ENCODE results near the gene SH2D6.
"Not testable (repeated sequence)": the region's sequence is repeated elsewhere in the genome, so short reads cannot be mapped to it uniquely, and the experiment has no call there.

Gene SH2D6

GRCh38 chr2:85481818-85482777 lies 63.6 kb downstream of the SH2D6 start:
- ChIA-PET CTCF (no interaction called here), POLR2A (ENCODE audit: low non-redundant PET) (no interaction called here)
- TF ChIP-seq CTCF (conservative IDR thresholded peaks at IDR 0.05; ENCODE audit: low read depth): no peak
- H3K27ac ChIP-seq: no peak overlapping the region
- DNase-seq (ENCODE audit: low spot score): no peak

GRCh38 chr2:85484615-85485014 lies 66.1 kb downstream of the SH2D6 start:
- DNase-seq (ENCODE audit: low spot score); CTCF ChIA-PET; H3K27ac ChIP-seq; POLR2A ChIA-PET (ENCODE audit: low non-redundant PET): not testable (repeated sequence)

GRCh38 chr2:85485815-85486214 lies 67.3 kb downstream of the SH2D6 start:
- POLR2A ChIA-PET (ENCODE audit: low non-redundant PET): interaction anchor here (0.6 kb wide), 1 partner anchor 19 kb away, joined by 3 read pairs; no protein-coding TSS in a partner anchor

More at GRCh38 chr2:85485815-85486214, 67.3 kb downstream of the SH2D6 start:
- TF ChIP-seq CTCF (conservative IDR thresholded peaks at IDR 0.05; ENCODE audit: low read depth): no peak
- CTCF ChIA-PET: no interaction called here
- no peak overlapping the region for H3K27ac ChIP-seq
- DNase-seq (ENCODE audit: low spot score): no peak

Data from RWPE1 (cell line).